SK-N-SH (cell line): ENCODE results near the gene COL12A1. TPM values are rescaled to one million over a fixed set of nuclear protein-coding genes. Genes with fewer than 3 reads are reported as not detected.

Experiments used
- CTCF ChIA-PET: fragments of 300-600, 350-600 bp; formaldehyde crosslinking; extraction: SDS; loops from one replicate; lab custom pipeline; 2021; lab: Yijun Ruan, JAX
- POLR2A ChIA-PET: fragments of 350-600 bp; sonication (Branson Sonifier 250); formaldehyde crosslinking; extraction: SDS; loops from one replicate; lab custom pipeline; 2020; ENCODE audit warnings: antibody characterized with exemption, inconsistent platforms; lab: Yijun Ruan, JAX
- DNase-seq: peaks from one replicate; pipeline ENCODE4 v3.0.0; 2012
- H2AFZ ChIP-seq: fragments of 200-600 bp; sonication (generic); 2 replicates; pipeline ENCODE4 v1.8.1; 2016; ENCODE audit warnings: antibody characterized with exemption, mild to moderate bottlenecking, low read depth
- H3F3A ChIP-seq: fragments of 200-600 bp; sonication (generic); replicated peaks from 2 replicates; pipeline ENCODE3; 2016; ENCODE audit warnings: antibody characterized with exemption, mild to moderate bottlenecking; ENCODE audit not compliant: insufficient read depth
- H3K27ac ChIP-seq, 2 experiments: fragments of 200-500 bp in 1 of 2; fragments of 200-600 bp in 1 of 2; sonication (Bioruptor generic) in 1 of 2; sonication (generic), shearing (Covaris generic) in 1 of 2; 2 replicates each; pipeline versions ENCODE4 v1.5.1 to v1.6.1; 2014 to 2016; ENCODE audit warnings: low read depth in 2 of 2, inconsistent platforms in 1 of 2, low read length in 1 of 2, mild to moderate bottlenecking in 1 of 2, mixed read lengths in 1 of 2
- H3K27me3 ChIP-seq: fragments of 200-600 bp; sonication (generic), shearing (Covaris generic); 2 replicates; pipeline ENCODE4 v1.6.1; 2016; ENCODE audit warnings: mixed run types; ENCODE audit not compliant: insufficient read depth
- H3K36me3 ChIP-seq, 2 experiments: fragments of 200-500 bp in 1 of 2; fragments of 200-600 bp in 1 of 2; sonication (Bioruptor generic) in 1 of 2; sonication (generic) in 1 of 2; replicated peaks in 1 of 2; 2 replicates each; pipeline versions ENCODE3 to v1.5.1; 2014 to 2016; ENCODE audit warnings: low read length in 1 of 2, mild to moderate bottlenecking in 1 of 2; ENCODE audit not compliant: insufficient read depth in 2 of 2, control insufficient read depth in 1 of 2
- H3K4me1 ChIP-seq, 2 experiments: fragments of 200-500 bp in 1 of 2; fragments of 200-600 bp in 1 of 2; sonication (Bioruptor generic) in 1 of 2; sonication (generic), shearing (Covaris generic) in 1 of 2; 2 replicates each; pipeline versions ENCODE4 v1.5.1 to v1.6.1; 2014 to 2016; ENCODE audit warnings: low read depth in 1 of 2, low read length in 1 of 2, mixed run types in 1 of 2; ENCODE audit not compliant: insufficient read depth in 2 of 2, control insufficient read depth in 1 of 2
- H3K4me2 ChIP-seq: fragments of 200-600 bp; sonication (generic), shearing (Covaris generic); 2 replicates; pipeline ENCODE4 v1.6.1; 2017; ENCODE audit warnings: mixed run types
- H3K4me3 ChIP-seq, 2 experiments: fragments of 200-500 bp in 1 of 2; fragments of 200-600 bp in 1 of 2; sonication (Bioruptor generic) in 1 of 2; sonication (generic), shearing (Covaris generic) in 1 of 2; 2 replicates each; pipeline versions ENCODE4 v1.5.1 to v1.8.1; 2014 to 2016; ENCODE audit warnings: low read depth in 2 of 2, inconsistent platforms in 1 of 2, low read length in 1 of 2, mild to moderate bottlenecking in 1 of 2, mixed read lengths in 1 of 2, moderate library complexity in 1 of 2
- H3K79me2 ChIP-seq: fragments of 200-600 bp; sonication (generic); 2 replicates; pipeline ENCODE4 v1.8.1; 2017; ENCODE audit warnings: mild to moderate bottlenecking; ENCODE audit not compliant: insufficient read depth
- H3K9ac ChIP-seq: fragments of 200-600 bp; sonication (generic); 2 replicates; pipeline ENCODE4 v1.6.1; 2017; ENCODE audit warnings: mixed run types
- H3K9me2 ChIP-seq: fragments of 200-600 bp; sonication (generic); 2 replicates; pipeline ENCODE4 v1.6.1; 2017; ENCODE audit warnings: mixed run types
- H3K9me3 ChIP-seq: fragments of 200-600 bp; sonication (generic); 2 replicates; pipeline ENCODE4 v1.6.1; 2017; ENCODE audit warnings: mixed run types, mild to moderate bottlenecking, moderate library complexity
- H4K20me1 ChIP-seq: fragments of 200-600 bp; sonication (generic); 2 replicates; pipeline ENCODE4 v1.6.1; 2017; ENCODE audit warnings: mild to moderate bottlenecking, mixed run types; ENCODE audit not compliant: insufficient read depth
- CHD2 ChIP-seq: fragments of 150-350 bp; IDR thresholded peaks from 2 replicates; pipeline ENCODE4 v1.6.1; 2018; ENCODE audit warnings: low read length; ENCODE audit not compliant: partially characterized antibody
- EP300 ChIP-seq, 2 experiments: IDR thresholded peaks; 2 replicates each; pipeline versions ENCODE4 v1.4.0 to v1.6.1; 2012; ENCODE audit warnings: borderline replicate concordance in 1 of 2, low read depth in 1 of 2, low read length in 1 of 2
- EZH2phosphoT487 ChIP-seq: fragments of 200-600 bp; sonication (generic); IDR thresholded peaks from 2 replicates; pipeline ENCODE4 v1.6.1; 2017; ENCODE audit warnings: low read depth, mixed run types, mild to moderate bottlenecking, antibody characterized with exemption, moderate library complexity, borderline replicate concordance
- FOSL2 ChIP-seq: IDR thresholded peaks from 2 replicates; pipeline ENCODE4 v1.4.0; 2012; ENCODE audit warnings: low read depth, mild to moderate bottlenecking, moderate library complexity, borderline replicate concordance
- FOXJ3 ChIP-seq: sonication (generic); formaldehyde crosslinking; IDR thresholded peaks from 2 replicates; pipeline ENCODE4 v1.5.1; 2020; ENCODE audit warnings: mild to moderate bottlenecking, missing genetic modification reagents
- JUND ChIP-seq: IDR thresholded peaks from 2 replicates; pipeline ENCODE4 v1.4.0; 2012
- MEF2A ChIP-seq: IDR thresholded peaks from 2 replicates; pipeline ENCODE4 v1.4.0; 2012; ENCODE audit warnings: low read depth, borderline replicate concordance
- MXI1 ChIP-seq: IDR thresholded peaks from 2 replicates; pipeline ENCODE4 v1.6.1; 2012; ENCODE audit warnings: mild to moderate bottlenecking, low read depth, low read length, improper control_type of control experiment
- NFIC ChIP-seq: IDR thresholded peaks from 2 replicates; pipeline ENCODE4 v1.4.0; 2012; ENCODE audit warnings: borderline replicate concordance
- NRF1 ChIP-seq: IDR thresholded peaks from 2 replicates; pipeline ENCODE4 v1.6.1; 2012; ENCODE audit warnings: low read depth, mild to moderate bottlenecking, low read length
- RCOR1 ChIP-seq: fragments of 150-350 bp; IDR thresholded peaks from 2 replicates; pipeline ENCODE4 v1.6.1; 2017; ENCODE audit warnings: antibody characterized with exemption, low read length
- SIN3A ChIP-seq: IDR thresholded peaks from 2 replicates; pipeline ENCODE4 v1.6.1; 2012; ENCODE audit warnings: low read depth, mild to moderate bottlenecking, low read length, moderate library complexity, borderline replicate concordance
- TAF1 ChIP-seq: IDR thresholded peaks from 2 replicates; pipeline ENCODE4 v1.6.1; 2012; ENCODE audit warnings: low read depth, mild to moderate bottlenecking, low read length, moderate library complexity, borderline replicate concordance
- TCF12 ChIP-seq: IDR thresholded peaks from 2 replicates; pipeline ENCODE4 v1.4.0; 2012
- polyA plus RNA-seq, 3 experiments: library from polyadenylated mRNA; depleted of rRNA; stranded (reverse); fragments of >200 nt; gene quantifications; 2 replicates each; pipeline ENCODE4 v1.2.3, GENCODE V29; 2012
- TF ChIP-seq, protein P1 (sequence below): IDR thresholded peaks from 2 replicates; pipeline ENCODE4 v1.4.0; 2012; ENCODE audit warnings: low read depth, borderline replicate concordance
- TF ChIP-seq, protein P2 (sequence below): IDR thresholded peaks from 2 replicates; pipeline ENCODE4; 2012
- TF ChIP-seq, protein P3 (sequence below): IDR thresholded peaks from 2 replicates; pipeline ENCODE4 v1.4.0; 2012; ENCODE audit warnings: low read depth, borderline replicate concordance
- TF ChIP-seq, protein P4 (sequence below): fragments of 150-350 bp; IDR thresholded peaks from 2 replicates; pipeline ENCODE4 v1.6.1; 2016; ENCODE audit warnings: mild to moderate bottlenecking, low read depth, low read length
- TF ChIP-seq, protein P5 (sequence below): fragments of 150-350 bp; IDR thresholded peaks from 2 replicates; pipeline ENCODE4 v1.6.1; 2017; ENCODE audit warnings: antibody characterized with exemption, low read length, low read depth, borderline replicate concordance

Gene COL12A1
- polyA plus RNA-seq, 1 of the 3 experiments (the other 2 are of a cell fraction), result 0.03 TPM

DNA sequence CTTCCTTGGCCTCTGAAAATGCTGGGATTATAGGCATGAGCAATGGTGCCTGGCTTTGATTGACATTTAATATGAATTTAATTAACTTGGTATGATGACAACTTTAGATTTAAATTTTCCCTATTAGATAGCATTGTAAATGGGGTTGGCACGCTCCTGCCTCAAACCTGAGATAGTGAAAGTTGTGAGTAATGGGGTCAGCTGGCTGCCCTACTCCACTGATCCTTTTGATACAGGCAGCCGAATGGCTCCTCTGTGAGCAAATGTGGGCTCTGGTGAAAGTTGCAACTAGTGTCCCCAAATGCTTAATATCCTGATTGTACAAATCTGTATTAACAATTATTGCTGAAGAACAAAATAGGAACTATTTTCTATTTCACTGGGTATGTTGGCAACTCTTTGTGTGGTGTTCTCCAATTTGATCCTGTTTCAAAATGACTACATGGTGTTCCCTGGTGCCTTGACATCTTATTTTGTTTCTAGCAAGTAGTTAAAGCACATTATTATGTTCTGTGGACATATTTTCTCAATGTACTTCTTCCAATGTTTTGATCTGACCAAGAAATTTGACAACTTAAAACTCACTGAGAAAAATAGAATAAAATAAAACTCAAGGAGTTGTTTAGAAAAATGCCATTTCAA, 97.4 kb downstream of the COL12A1 start (continued):
- no peak for TF ChIP-seq NFIC
- TF ChIP-seq FOSL2, result no peak
- no peak for TF ChIP-seq SIN3A
- TF ChIP-seq, protein P1, sequence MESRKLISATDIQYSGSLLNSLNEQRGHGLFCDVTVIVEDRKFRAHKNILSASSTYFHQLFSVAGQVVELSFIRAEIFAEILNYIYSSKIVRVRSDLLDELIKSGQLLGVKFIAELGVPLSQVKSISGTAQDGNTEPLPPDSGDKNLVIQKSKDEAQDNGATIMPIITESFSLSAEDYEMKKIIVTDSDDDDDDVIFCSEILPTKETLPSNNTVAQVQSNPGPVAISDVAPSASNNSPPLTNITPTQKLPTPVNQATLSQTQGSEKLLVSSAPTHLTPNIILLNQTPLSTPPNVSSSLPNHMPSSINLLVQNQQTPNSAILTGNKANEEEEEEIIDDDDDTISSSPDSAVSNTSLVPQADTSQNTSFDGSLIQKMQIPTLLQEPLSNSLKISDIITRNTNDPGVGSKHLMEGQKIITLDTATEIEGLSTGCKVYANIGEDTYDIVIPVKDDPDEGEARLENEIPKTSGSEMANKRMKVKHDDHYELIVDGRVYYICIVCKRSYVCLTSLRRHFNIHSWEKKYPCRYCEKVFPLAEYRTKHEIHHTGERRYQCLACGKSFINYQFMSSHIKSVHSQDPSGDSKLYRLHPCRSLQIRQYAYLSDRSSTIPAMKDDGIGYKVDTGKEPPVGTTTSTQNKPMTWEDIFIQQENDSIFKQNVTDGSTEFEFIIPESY, result no peak
- TF ChIP-seq EP300 (IDR thresholded peaks at IDR 0.05; ENCODE audit: borderline replicate concordance in 1 of 2, low read depth in 1 of 2, low read length in 1 of 2), result no peak
- no peak for TF ChIP-seq FOXJ3 (CRISPR knock-in tag)
- TF ChIP-seq NRF1, result no peak
- TF ChIP-seq JUND, result no peak
- TF ChIP-seq RCOR1, result no peak
- TF ChIP-seq, protein P2, sequence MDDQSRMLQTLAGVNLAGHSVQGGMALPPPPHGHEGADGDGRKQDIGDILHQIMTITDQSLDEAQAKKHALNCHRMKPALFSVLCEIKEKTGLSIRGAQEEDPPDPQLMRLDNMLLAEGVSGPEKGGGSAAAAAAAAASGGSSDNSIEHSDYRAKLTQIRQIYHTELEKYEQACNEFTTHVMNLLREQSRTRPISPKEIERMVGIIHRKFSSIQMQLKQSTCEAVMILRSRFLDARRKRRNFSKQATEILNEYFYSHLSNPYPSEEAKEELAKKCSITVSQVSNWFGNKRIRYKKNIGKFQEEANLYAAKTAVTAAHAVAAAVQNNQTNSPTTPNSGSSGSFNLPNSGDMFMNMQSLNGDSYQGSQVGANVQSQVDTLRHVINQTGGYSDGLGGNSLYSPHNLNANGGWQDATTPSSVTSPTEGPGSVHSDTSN, result no peak

DNA sequence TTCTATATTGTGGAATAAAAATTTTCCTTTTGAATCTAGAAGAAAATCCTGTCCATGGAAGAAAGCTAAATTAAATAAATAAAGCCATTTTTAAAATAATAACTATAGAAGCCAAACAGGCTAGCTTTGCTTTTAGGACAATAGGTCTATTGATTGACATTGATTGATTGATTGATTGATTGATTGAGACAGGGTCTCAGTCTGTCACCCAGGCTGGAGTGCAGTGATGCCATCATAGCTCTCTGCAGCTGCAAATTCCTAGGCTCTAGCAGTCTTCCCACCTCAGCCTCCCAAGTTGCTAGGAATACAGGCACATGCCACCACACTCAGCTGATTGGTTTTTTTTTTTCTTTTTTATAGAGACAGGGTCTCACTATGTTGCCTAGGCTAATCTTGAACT, 97.9 kb downstream of the COL12A1 start:
- ChIA-PET POLR2A (no interaction called here), CTCF (no interaction called here)
- no peaks in the 10 kb centered on the region for H3K36me3 ChIP-seq
- no peaks in the 10 kb centered on the region for H3F3A ChIP-seq
- H3K9me3 ChIP-seq, result no peaks in the 10 kb centered on the region
- TF ChIP-seq EZH2phosphoT487 (no peak), JUND (no peak), CHD2 (no peak), MEF2A (no peak), TCF12 (no peak), TAF1 (no peak), MXI1 (no peak), RCOR1 (no peak)
- TF ChIP-seq, protein P3, sequence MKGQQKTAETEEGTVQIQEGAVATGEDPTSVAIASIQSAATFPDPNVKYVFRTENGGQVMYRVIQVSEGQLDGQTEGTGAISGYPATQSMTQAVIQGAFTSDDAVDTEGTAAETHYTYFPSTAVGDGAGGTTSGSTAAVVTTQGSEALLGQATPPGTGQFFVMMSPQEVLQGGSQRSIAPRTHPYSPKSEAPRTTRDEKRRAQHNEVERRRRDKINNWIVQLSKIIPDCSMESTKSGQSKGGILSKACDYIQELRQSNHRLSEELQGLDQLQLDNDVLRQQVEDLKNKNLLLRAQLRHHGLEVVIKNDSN, result no peak
- TF ChIP-seq, protein P1, result no peak
- TF ChIP-seq, protein P4, sequence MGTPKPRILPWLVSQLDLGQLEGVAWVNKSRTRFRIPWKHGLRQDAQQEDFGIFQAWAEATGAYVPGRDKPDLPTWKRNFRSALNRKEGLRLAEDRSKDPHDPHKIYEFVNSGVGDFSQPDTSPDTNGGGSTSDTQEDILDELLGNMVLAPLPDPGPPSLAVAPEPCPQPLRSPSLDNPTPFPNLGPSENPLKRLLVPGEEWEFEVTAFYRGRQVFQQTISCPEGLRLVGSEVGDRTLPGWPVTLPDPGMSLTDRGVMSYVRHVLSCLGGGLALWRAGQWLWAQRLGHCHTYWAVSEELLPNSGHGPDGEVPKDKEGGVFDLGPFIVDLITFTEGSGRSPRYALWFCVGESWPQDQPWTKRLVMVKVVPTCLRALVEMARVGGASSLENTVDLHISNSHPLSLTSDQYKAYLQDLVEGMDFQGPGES, result no peak
- TF ChIP-seq, protein P2, result no peak
- TF ChIP-seq, protein P5, sequence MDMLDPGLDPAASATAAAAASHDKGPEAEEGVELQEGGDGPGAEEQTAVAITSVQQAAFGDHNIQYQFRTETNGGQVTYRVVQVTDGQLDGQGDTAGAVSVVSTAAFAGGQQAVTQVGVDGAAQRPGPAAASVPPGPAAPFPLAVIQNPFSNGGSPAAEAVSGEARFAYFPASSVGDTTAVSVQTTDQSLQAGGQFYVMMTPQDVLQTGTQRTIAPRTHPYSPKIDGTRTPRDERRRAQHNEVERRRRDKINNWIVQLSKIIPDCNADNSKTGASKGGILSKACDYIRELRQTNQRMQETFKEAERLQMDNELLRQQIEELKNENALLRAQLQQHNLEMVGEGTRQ, result no peak
- H3K4me1 ChIP-seq, result no peaks in the 10 kb centered on the region
- no peak overlapping the region for H2AFZ ChIP-seq
- no peaks in the 10 kb centered on the region for H4K20me1 ChIP-seq
- no peak overlapping the region for H3K9ac ChIP-seq
- no peak for DNase-seq
- no peaks in the 10 kb centered on the region for H3K79me2 ChIP-seq
- H3K27me3 ChIP-seq, result peaks cover 4% of the 10 kb centered on the region; the same call in 1 of the 2 replicates
- H3K4me3 ChIP-seq, result no peak overlapping the region
- H3K4me2 ChIP-seq, result no peak overlapping the region
- H3K9me2 ChIP-seq, result no peaks in the 10 kb centered on the region
- H3K27ac ChIP-seq, result no peak overlapping the region
